HG03039 (cell line): ENCODE results near the gene TRMT10A.
A peak's percentile ranks its signal among the peaks of the same experiment; 100 is the strongest.

Experiments
- ATAC-seq: cut with Tn5 transposase; IDR thresholded peaks from one replicate; pipeline ENCODE4 v1.9.1; 2021; ENCODE audit warnings: mild to moderate bottlenecking, moderate library complexity; ENCODE audit not compliant: unreplicated experiment

The TRMT10A gene

GRCh38 chr4:99563310-99564186 lies at the start of gene TRMT10A:
Gene TRMT10A (minus strand): TSS chr4:99564039. CDS start chr4:99559338, 4,701 bp downstream.
- peak; percentile 97 for ATAC-seq

GRCh38 chr4:99612704-99613103 lies 48.9 kb upstream of the TRMT10A start:
- no peak for ATAC-seq

- no peak for ATAC-seq
These were observed 48.4 kb upstream of the TRMT10A start for GRCh38 chr4:99612281-99612680.

- ATAC-seq, result no peak
These were observed 46.9 kb upstream of the TRMT10A start for GRCh38 chr4:99610605-99611175.

- no peak for ATAC-seq
These were observed 44.6 kb upstream of the TRMT10A start for GRCh38 chr4:99608417-99608816.

- no peak for ATAC-seq
These were observed 42.9 kb upstream of the TRMT10A start for GRCh38 chr4:99606716-99607115.

GRCh38 chr4:99594818-99595217 lies 31.0 kb upstream of the TRMT10A start:
- ATAC-seq, result no peak

GRCh38 chr4:99593781-99594641 lies 30.2 kb upstream of the TRMT10A start:
- ATAC-seq, result no peak

GRCh38 chr4:99591757-99592156 lies 27.9 kb upstream of the TRMT10A start:
- no peak for ATAC-seq

GRCh38 chr4:99587803-99588202 lies 24.0 kb upstream of the TRMT10A start:
- no peak for ATAC-seq

- ATAC-seq, result no peak
These were observed 23.5 kb upstream of the TRMT10A start for GRCh38 chr4:99587309-99587708.

- ATAC-seq, result no peak
These were observed 23.0 kb upstream of the TRMT10A start for GRCh38 chr4:99586797-99587196.

GRCh38 chr4:99586322-99586721 lies 22.5 kb upstream of the TRMT10A start:
- ATAC-seq, result no peak

- ATAC-seq, result no peak
These were observed 21.7 kb upstream of the TRMT10A start for GRCh38 chr4:99585516-99585915.

- no peak for ATAC-seq
These were observed 14.9 kb upstream of the TRMT10A start for GRCh38 chr4:99578714-99579113.

GRCh38 chr4:99574530-99575324 lies 10.9 kb upstream of the TRMT10A start, which contains the start of gene MTTP:
Gene MTTP (plus strand): TSS chr4:99574824. CDS start chr4:99574910, 86 bp downstream.
- peak; percentile 82 for ATAC-seq

GRCh38 chr4:99573735-99574368 lies 10.0 kb upstream of the TRMT10A start:
- no peak for ATAC-seq

- no peak for ATAC-seq
These were observed 8.8 kb upstream of the TRMT10A start for GRCh38 chr4:99572527-99573240.

GRCh38 chr4:99571883-99572282 lies 8.0 kb upstream of the TRMT10A start:
- ATAC-seq, result no peak
